Loucy (cell line): Measurements from ENCODE around the gene KCNH1.

Source experiments
- H2AFZ ChIP-seq: fragments of 200-600 bp; sonication (generic); 2 replicates; pipeline ENCODE4 v1.6.0; 2016; ENCODE audit warnings: antibody characterized with exemption, mild to moderate bottlenecking, low read length, moderate library complexity
- H3F3A ChIP-seq: fragments of 200-600 bp; 2 replicates; pipeline ENCODE4 v1.6.0; 2016; ENCODE audit warnings: antibody characterized with exemption, low read depth, mild to moderate bottlenecking
- H3K27me3 ChIP-seq: fragments of 200-600 bp; sonication (generic); 2 replicates; pipeline ENCODE4 v1.6.1; 2014; ENCODE audit warnings: low read length, mild to moderate bottlenecking; ENCODE audit not compliant: insufficient read depth, poor library complexity, severe bottlenecking
- H3K36me3 ChIP-seq: fragments of 200-600 bp; sonication (generic); 2 replicates; pipeline ENCODE4 v1.6.1; 2016; ENCODE audit warnings: low read length; ENCODE audit not compliant: insufficient read depth
- H3K4me1 ChIP-seq: fragments of 200-600 bp; sonication (generic); 2 replicates; pipeline ENCODE4 v1.5.1; 2014; ENCODE audit warnings: low read length, mild to moderate bottlenecking; ENCODE audit not compliant: insufficient read depth, poor library complexity, severe bottlenecking
- H3K4me2 ChIP-seq: fragments of 200-600 bp; sonication (generic); 2 replicates; pipeline ENCODE4 v1.6.0; 2014; ENCODE audit warnings: antibody characterized with exemption, low read length, low read depth, mild to moderate bottlenecking; ENCODE audit not compliant: poor library complexity, severe bottlenecking
- H3K4me3 ChIP-seq: fragments of 200-600 bp; sonication (generic); 2 replicates; pipeline ENCODE4 v1.5.1; 2014; ENCODE audit warnings: low read length, mild to moderate bottlenecking, mixed read lengths; ENCODE audit not compliant: poor library complexity, severe bottlenecking
- H3K79me2 ChIP-seq: fragments of 200-600 bp; sonication (generic); 2 replicates; pipeline ENCODE4 v1.6.1; 2014; ENCODE audit warnings: low read length; ENCODE audit not compliant: insufficient read depth
- H3K9ac ChIP-seq: fragments of 200-600 bp; sonication (generic); 2 replicates; pipeline ENCODE4 v1.6.0; 2014; ENCODE audit warnings: mild to moderate bottlenecking, low read depth, low read length, moderate library complexity; ENCODE audit not compliant: poor library complexity, severe bottlenecking
- H3K9me2 ChIP-seq: fragments of 200-600 bp; sonication (generic); replicated peaks from 2 replicates; pipeline ENCODE4 v1.6.1; 2016; ENCODE audit warnings: low read depth, low read length, mixed read lengths
- H3K9me3 ChIP-seq: fragments of 200-600 bp; sonication (generic); 2 replicates; pipeline ENCODE4 v1.6.1; 2014; ENCODE audit warnings: mild to moderate bottlenecking, antibody characterized with exemption, low read length, low read depth; ENCODE audit not compliant: insufficient read depth
- H4K20me1 ChIP-seq: fragments of 200-600 bp; sonication (generic); 2 replicates; pipeline ENCODE4 v1.6.0; 2014; ENCODE audit warnings: antibody characterized with exemption, low read length, mild to moderate bottlenecking; ENCODE audit not compliant: insufficient read depth, poor library complexity, severe bottlenecking
- CTCF ChIP-seq: fragments of 200-600 bp; sonication (generic); conservative IDR thresholded peaks from 2 replicates; pipeline ENCODE4 v1.5.1; 2014; ENCODE audit warnings: mild to moderate bottlenecking, antibody characterized with exemption, low read length
- EZH2phosphoT487 ChIP-seq: fragments of 200-600 bp; IDR thresholded peaks from 2 replicates; pipeline ENCODE4 v1.6.1; 2018; ENCODE audit warnings: antibody characterized with exemption, mild to moderate bottlenecking, moderate library complexity, borderline replicate concordance

KCNH1 gene

GRCh38 chr1:211126622-211127021 lies 7.3 kb downstream of the KCNH1 start:
- Histone ChIP-seq H3K79me2 (no peaks in the 10 kb centered on the region), H3K9ac (no peak overlapping the region), H3K27me3 (no peaks in the 10 kb centered on the region), H2AFZ (no peak overlapping the region), H3K9me3 (no peaks in the 10 kb centered on the region), H3K4me3 (no peak overlapping the region), H4K20me1 (no peaks in the 10 kb centered on the region), H3K4me2 (no peak overlapping the region), H3F3A (no peaks in the 10 kb centered on the region), H3K9me2 (no peaks in the 10 kb centered on the region), H3K4me1 (no peaks in the 10 kb centered on the region), H3K36me3 (no peaks in the 10 kb centered on the region)
- TF ChIP-seq CTCF (no peak), EZH2phosphoT487 (no peak)

GRCh38 chr1:211118407-211119102 lies 15.4 kb downstream of the KCNH1 start:
- H3K4me1 ChIP-seq: no peaks in the 10 kb centered on the region
- H2AFZ ChIP-seq: no peak overlapping the region
- no peaks in the 10 kb centered on the region for H3K27me3 ChIP-seq
- no peak for TF ChIP-seq EZH2phosphoT487
- no peak overlapping the region for H3K4me2 ChIP-seq
- H3F3A ChIP-seq: no peaks in the 10 kb centered on the region
- no peaks in the 10 kb centered on the region for H3K9me3 ChIP-seq
- no peaks in the 10 kb centered on the region for H3K79me2 ChIP-seq
- H3K9me2 ChIP-seq: no peaks in the 10 kb centered on the region
- H3K36me3 ChIP-seq: no peaks in the 10 kb centered on the region
- no peaks in the 10 kb centered on the region for H4K20me1 ChIP-seq
- H3K4me3 ChIP-seq: no peak overlapping the region
- H3K9ac ChIP-seq: no peak overlapping the region

GRCh38 chr1:211114446-211114845 lies 19.5 kb downstream of the KCNH1 start:
- Histone ChIP-seq H3K4me1 (no peaks in the 10 kb centered on the region), H3F3A (no peaks in the 10 kb centered on the region), H3K9ac (no peak overlapping the region), H3K9me2 (no peaks in the 10 kb centered on the region), H3K27me3 (peaks cover 6% of the 10 kb centered on the region), H2AFZ (no peak overlapping the region), H3K4me2 (no peak overlapping the region), H4K20me1 (no peaks in the 10 kb centered on the region), H3K9me3 (no peaks in the 10 kb centered on the region), H3K79me2 (no peaks in the 10 kb centered on the region), H3K36me3 (no peaks in the 10 kb centered on the region), H3K4me3 (no peak overlapping the region)
- TF ChIP-seq CTCF (no peak), EZH2phosphoT487 (no peak)

- H3K79me2 ChIP-seq: no peaks in the 10 kb centered on the region
Observed at GRCh38 chr1:211113566-211113965, 20.4 kb downstream of the KCNH1 start.

More at GRCh38 chr1:211113566-211113965, 20.4 kb downstream of the KCNH1 start:
- peaks cover 6% of the 10 kb centered on the region for H3K27me3 ChIP-seq
- H3K4me1 ChIP-seq: no peaks in the 10 kb centered on the region
- H4K20me1 ChIP-seq: no peaks in the 10 kb centered on the region
- H3K9ac ChIP-seq: no peak overlapping the region
- no peak overlapping the region for H2AFZ ChIP-seq
- no peaks in the 10 kb centered on the region for H3F3A ChIP-seq
- no peaks in the 10 kb centered on the region for H3K9me3 ChIP-seq
- no peak overlapping the region for H3K4me3 ChIP-seq
- H3K36me3 ChIP-seq: no peaks in the 10 kb centered on the region
- no peak for TF ChIP-seq CTCF
- no peaks in the 10 kb centered on the region for H3K9me2 ChIP-seq
- no peak overlapping the region for H3K4me2 ChIP-seq
